ENCODE measurements around the gene THEMIS.
A peak's percentile ranks its signal among the peaks of the same experiment; 100 is the strongest.
"Not testable (repeated sequence)": the region's sequence is repeated elsewhere in the genome, so short reads cannot be mapped to it uniquely, and the experiment has no call there.

Gene THEMIS

DNA sequence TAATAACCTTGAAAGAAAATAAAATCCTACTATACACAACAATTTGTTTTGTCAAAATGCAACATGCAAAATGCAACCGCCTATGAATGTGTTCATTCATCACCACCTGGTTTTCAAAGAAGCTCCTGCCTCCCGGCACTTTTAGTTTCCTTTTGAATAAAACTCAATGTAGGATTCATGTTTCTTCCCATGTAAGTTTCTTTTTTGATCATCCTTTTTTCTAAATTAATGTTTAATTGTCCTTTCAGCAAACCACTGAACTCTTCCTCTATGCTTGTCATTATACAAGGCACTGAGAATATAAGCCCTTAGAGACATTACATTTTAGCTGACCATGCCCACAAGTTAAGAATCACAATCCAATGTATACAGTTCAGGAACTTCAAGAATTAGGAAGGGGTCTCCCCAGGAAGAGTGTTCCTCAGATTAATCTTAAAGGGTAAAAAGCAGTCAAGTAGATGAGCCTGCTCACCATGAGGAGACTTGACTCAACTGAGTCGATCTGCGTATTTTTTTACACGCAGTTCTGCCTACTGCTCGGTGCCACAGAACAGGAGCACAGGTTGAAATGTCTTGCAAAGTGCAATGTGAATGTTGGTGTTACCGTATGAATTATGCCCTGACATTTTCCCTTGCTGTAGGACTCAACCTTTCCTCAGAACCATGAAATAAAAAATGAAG, 7.2 kb upstream of the THEMIS start:
- Histone ChIP-seq H3K9me3 (ENCODE audit: control insufficient read depth, low read depth, low read length) (no peaks in the 10 kb centered on the region), H3K27ac (ENCODE audit: low read length) (no peak overlapping the region), H3K4me1 (ENCODE audit: control insufficient read depth, low read depth, low read length) (no peaks in the 10 kb centered on the region), H3K36me3 (ENCODE audit: control insufficient read depth, low read depth, low read length) (no peaks in the 10 kb centered on the region), H3K9ac (ENCODE audit: low read length) (no peak overlapping the region), H3K4me3 (ENCODE audit: low read length) (no peak overlapping the region), H3K27me3 (ENCODE audit: control insufficient read depth, insufficient read depth, low read length) (no peaks in the 10 kb centered on the region)

DNA sequence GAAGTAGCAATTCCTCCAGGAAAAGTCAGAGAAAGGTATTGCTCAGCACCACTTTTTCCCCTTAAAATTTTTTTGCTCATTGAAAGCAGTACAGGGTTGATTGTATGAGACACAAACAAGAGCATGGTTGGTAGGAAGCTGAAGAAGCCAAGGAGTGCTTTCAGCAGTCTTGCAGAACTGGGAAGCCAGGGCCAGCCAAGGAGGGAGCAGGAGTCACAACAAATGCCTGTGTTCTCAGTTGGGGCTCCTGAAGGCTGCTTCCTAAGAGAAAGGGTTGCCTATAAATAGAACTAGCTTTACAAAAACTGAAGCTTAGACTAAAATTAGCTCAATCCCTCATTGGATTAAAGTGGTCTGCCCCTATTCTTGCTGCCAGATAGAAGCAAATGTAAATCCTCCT, 3.3 kb upstream of the THEMIS start:
- Histone ChIP-seq H3K36me3 (ENCODE audit: control insufficient read depth, low read depth, low read length) (no peaks in the 10 kb centered on the region), H3K4me3 (ENCODE audit: low read length) (no peak overlapping the region), H3K27me3 (ENCODE audit: control insufficient read depth, insufficient read depth, low read length) (no peaks in the 10 kb centered on the region), H3K27ac (ENCODE audit: low read length) (no peak overlapping the region), H3K4me1 (ENCODE audit: control insufficient read depth, low read depth, low read length) (no peaks in the 10 kb centered on the region), H3K9me3 (ENCODE audit: control insufficient read depth, low read depth, low read length) (no peaks in the 10 kb centered on the region), H3K9ac (ENCODE audit: low read length) (no peak overlapping the region)

DNA sequence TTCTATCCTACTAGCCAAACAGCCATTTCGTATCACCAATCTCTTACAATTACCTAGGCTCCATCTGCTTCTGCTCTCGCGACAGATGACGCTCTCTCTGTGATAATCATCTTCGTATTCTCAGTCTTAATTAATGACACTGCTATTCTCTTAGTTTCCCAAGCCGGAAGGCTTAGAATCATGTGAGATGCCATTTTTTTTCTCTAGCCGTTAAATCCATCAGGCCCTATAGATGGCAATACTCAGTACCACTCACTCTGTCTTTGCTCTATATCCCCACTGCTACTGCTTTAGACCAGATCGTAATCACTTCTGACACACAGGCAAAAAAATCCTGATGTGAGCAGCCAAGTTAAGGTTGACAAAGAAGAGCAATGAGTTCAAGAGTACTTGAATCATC, 2.1 kb upstream of the THEMIS start:
- Histone ChIP-seq H3K9ac (ENCODE audit: low read length) (no peak overlapping the region), H3K4me3 (ENCODE audit: low read length) (no peak overlapping the region)

DNA sequence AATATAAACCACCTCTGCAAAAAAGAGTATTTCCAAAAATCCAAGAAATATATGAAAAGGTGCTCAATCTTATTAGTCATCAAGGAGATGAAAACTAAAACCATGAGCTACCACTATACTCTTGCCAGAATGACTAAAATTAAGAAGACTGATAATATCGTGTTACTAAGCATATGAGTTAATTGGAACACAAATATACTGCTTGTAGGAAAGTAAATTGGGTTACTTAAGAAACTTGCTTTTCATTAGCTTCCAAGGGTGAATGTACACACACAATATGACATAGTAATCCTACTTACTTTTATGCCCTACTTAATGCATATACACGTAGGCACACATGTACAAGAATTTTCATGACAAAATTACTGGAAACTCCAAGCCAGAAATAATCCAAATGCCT, 3.4 kb downstream of the THEMIS start:
- no peaks in the 10 kb centered on the region for H3K36me3 ChIP-seq (ENCODE audit: control insufficient read depth, low read depth, low read length)
- no peak overlapping the region for H3K9ac ChIP-seq (ENCODE audit: low read length)
- no peaks in the 10 kb centered on the region for H3K9me3 ChIP-seq (ENCODE audit: control insufficient read depth, low read depth, low read length)
- no peak overlapping the region for H3K27ac ChIP-seq (ENCODE audit: low read length)
- H3K27me3 ChIP-seq (ENCODE audit: control insufficient read depth, insufficient read depth, low read length): no peaks in the 10 kb centered on the region
- no peak overlapping the region for H3K4me3 ChIP-seq (ENCODE audit: low read length)
- peaks cover 6% of the 10 kb centered on the region for H3K4me1 ChIP-seq (ENCODE audit: control insufficient read depth, low read depth, low read length)

More for the DNA sequence above, 2.1 kb upstream of the THEMIS start:
- Histone ChIP-seq H3K4me1 (ENCODE audit: control insufficient read depth, low read depth, low read length) (no peaks in the 10 kb centered on the region), H3K9me3 (ENCODE audit: control insufficient read depth, low read depth, low read length) (no peaks in the 10 kb centered on the region), H3K36me3 (ENCODE audit: control insufficient read depth, low read depth, low read length) (no peaks in the 10 kb centered on the region), H3K27ac (ENCODE audit: low read length) (no peak overlapping the region), H3K27me3 (ENCODE audit: control insufficient read depth, insufficient read depth, low read length) (no peaks in the 10 kb centered on the region)

DNA sequence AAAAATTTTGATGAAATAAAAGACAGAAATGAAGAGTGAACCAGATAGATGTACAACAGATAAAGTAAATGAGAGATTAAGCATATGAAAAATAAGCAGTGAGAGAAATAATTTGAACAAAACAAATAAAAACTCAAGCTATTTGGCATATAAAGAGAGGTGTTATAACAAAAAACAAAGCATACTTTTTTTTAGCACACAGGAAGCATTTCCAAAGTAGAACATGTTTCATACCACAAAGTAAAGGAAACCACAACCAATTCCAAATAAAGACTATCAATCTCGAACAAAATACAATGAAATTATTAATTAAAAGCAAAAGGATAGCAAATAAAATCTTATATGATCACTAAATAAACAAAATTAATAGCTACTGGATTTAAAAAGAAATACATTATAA, 6.8 kb downstream of the THEMIS start:
- H3K27ac ChIP-seq (ENCODE audit: low read length): no peak overlapping the region

DNA sequence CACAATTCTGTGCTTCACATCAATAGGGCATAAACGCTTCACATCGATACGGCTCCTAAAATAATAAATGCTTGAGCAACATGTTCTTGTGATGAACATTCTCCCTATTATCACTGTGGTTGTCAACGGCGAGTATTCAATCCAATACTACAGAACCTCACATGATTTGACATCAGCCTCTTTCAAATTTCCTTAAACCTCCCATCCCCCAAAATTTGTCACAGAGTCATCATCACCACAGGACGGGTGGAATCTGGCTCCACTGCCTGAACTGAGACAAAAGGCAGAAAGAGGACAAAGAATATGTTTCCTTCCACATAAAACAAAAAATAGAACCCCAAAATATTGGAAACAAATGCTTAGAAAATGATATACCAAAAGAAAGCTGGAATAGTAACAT, 7.3 kb downstream of the THEMIS start:
- H3K4me1 ChIP-seq (ENCODE audit: control insufficient read depth, low read depth, low read length): peaks cover 6% of the 10 kb centered on the region
- H3K9ac ChIP-seq (ENCODE audit: low read length): no peak overlapping the region
- H3K4me3 ChIP-seq (ENCODE audit: low read length): no peak overlapping the region
- H3K27ac ChIP-seq (ENCODE audit: low read length): no peak overlapping the region
- no peaks in the 10 kb centered on the region for H3K9me3 ChIP-seq (ENCODE audit: control insufficient read depth, low read depth, low read length)
- H3K36me3 ChIP-seq (ENCODE audit: control insufficient read depth, low read depth, low read length): no peaks in the 10 kb centered on the region
- no peaks in the 10 kb centered on the region for H3K27me3 ChIP-seq (ENCODE audit: control insufficient read depth, insufficient read depth, low read length)

More for the DNA sequence above, 6.8 kb downstream of the THEMIS start:
- no peaks in the 10 kb centered on the region for H3K9me3 ChIP-seq (ENCODE audit: control insufficient read depth, low read depth, low read length)
- peaks cover 6% of the 10 kb centered on the region for H3K4me1 ChIP-seq (ENCODE audit: control insufficient read depth, low read depth, low read length)
- H3K27me3 ChIP-seq (ENCODE audit: control insufficient read depth, insufficient read depth, low read length): no peaks in the 10 kb centered on the region
- no peaks in the 10 kb centered on the region for H3K36me3 ChIP-seq (ENCODE audit: control insufficient read depth, low read depth, low read length)
- H3K4me3 ChIP-seq (ENCODE audit: low read length): no peak overlapping the region
- no peak overlapping the region for H3K9ac ChIP-seq (ENCODE audit: low read length)

DNA sequence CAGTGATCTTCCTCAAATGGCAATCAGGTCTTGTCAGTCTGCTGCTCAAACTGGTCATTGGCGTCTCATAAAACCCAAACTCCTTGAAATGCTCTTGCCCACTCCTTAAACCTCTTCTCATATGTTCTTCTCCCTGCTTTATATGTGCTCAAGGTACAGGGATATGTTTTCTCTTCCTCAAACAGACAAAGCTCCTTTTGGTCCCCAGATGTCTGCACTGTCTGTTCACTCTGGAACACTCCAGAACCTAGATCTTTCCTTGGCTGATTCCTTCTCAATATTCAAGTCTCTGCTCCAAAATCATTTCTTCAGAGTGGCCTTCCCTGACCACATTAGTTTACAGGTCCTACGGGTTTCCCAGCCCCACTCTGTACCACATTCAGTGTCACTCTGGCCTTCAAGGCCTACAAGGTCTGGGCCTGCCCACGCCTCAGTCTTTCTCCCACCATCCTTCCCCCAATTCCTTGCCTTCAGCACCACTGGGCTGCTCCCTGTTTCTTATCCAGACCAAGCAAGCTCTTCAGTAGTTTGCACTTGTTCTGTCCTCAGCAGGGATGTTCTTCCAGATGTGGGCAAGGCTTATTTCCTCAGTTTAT, 9.0 kb downstream of the THEMIS start:
- Histone ChIP-seq H3K27ac (ENCODE audit: low read length) (no peak overlapping the region), H3K4me1 (ENCODE audit: control insufficient read depth, low read depth, low read length) (peaks cover 6% of the 10 kb centered on the region), H3K36me3 (ENCODE audit: control insufficient read depth, low read depth, low read length) (no peaks in the 10 kb centered on the region), H3K27me3 (ENCODE audit: control insufficient read depth, insufficient read depth, low read length) (no peaks in the 10 kb centered on the region), H3K4me3 (ENCODE audit: low read length) (no peak overlapping the region), H3K9ac (ENCODE audit: low read length) (no peak overlapping the region), H3K9me3 (ENCODE audit: control insufficient read depth, low read depth, low read length) (no peaks in the 10 kb centered on the region)

DNA sequence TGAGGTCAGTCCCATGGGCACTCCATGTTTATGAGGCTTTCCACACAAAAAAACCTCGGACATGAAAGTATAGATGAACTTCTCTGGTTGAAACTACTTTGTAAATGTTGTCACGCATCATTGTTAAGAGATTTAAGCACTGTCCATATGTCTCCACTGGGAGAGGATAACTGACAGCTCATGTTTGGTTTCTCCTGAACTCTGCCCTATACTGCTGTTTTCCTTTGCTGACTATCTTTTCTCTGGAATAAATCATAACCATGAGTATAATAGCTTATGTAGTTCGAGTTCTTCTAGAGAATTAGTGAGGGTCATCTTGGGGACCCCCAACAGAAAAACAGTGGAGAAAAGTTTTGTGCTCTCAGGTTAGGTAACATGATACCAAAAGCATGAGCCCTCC, 14.3 kb downstream of the THEMIS start:
- Histone ChIP-seq H3K36me3 (ENCODE audit: control insufficient read depth, low read depth, low read length) (no peaks in the 10 kb centered on the region), H3K4me3 (ENCODE audit: low read length) (no peak overlapping the region), H3K9ac (ENCODE audit: low read length) (no peak overlapping the region), H3K27ac (ENCODE audit: low read length) (no peak overlapping the region), H3K27me3 (ENCODE audit: control insufficient read depth, insufficient read depth, low read length) (no peaks in the 10 kb centered on the region), H3K4me1 (ENCODE audit: control insufficient read depth, low read depth, low read length) (no peaks in the 10 kb centered on the region), H3K9me3 (ENCODE audit: control insufficient read depth, low read depth, low read length) (no peaks in the 10 kb centered on the region)

DNA sequence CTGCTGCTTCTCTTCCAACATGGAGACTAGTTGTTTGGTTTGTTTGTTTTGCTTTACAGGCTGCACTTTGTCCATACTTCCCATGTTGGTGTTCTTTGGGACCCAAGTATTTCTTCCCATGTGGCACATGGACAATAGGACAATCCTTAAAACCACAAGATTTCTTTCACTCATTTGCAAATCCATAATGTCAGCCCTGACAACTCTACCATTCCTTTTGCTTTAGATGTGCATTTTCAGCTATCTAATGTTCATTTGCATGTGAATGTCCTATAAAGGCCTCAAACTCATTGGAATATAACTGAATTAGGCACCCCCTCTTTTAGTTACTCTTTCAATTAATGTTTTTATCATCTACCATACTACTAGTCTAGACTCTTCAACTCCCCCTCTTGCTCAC, 16.7 kb downstream of the THEMIS start:
- Histone ChIP-seq H3K9me3 (ENCODE audit: control insufficient read depth, low read depth, low read length) (no peaks in the 10 kb centered on the region), H3K9ac (ENCODE audit: low read length) (no peak overlapping the region), H3K27me3 (ENCODE audit: control insufficient read depth, insufficient read depth, low read length) (no peaks in the 10 kb centered on the region)

DNA sequence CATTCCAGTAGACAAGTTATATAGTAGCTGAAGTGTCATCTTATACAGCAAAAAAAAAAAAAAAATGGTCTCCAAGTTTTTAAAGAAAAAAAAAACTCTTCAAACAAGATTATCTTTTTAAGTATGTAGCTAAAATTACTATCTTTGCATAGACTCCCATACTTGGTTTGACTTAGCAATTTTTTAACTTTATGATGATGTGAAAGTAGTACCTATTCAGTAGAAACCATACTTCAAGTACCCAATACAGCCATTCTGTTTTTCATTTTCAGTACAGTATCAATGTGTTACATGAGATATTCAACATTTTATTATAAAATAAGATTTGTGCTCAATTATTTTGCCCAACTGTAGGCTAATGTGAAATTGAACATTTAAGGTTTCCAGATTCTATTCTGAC, 18.9 kb downstream of the THEMIS start:
- H3K9ac ChIP-seq (ENCODE audit: low read length); H3K27ac ChIP-seq (ENCODE audit: low read length); H3K9me3 ChIP-seq (ENCODE audit: control insufficient read depth, low read depth, low read length); H3K4me1 ChIP-seq (ENCODE audit: control insufficient read depth, low read depth, low read length); H3K27me3 ChIP-seq (ENCODE audit: control insufficient read depth, insufficient read depth, low read length); H3K4me3 ChIP-seq (ENCODE audit: low read length); H3K36me3 ChIP-seq (ENCODE audit: control insufficient read depth, low read depth, low read length): not testable (repeated sequence)

More for the DNA sequence above, 16.7 kb downstream of the THEMIS start:
- H3K36me3 ChIP-seq (ENCODE audit: control insufficient read depth, low read depth, low read length): no peaks in the 10 kb centered on the region
- no peak overlapping the region for H3K27ac ChIP-seq (ENCODE audit: low read length)
- no peak overlapping the region for H3K4me3 ChIP-seq (ENCODE audit: low read length)
- peaks cover 4% of the 10 kb centered on the region for H3K4me1 ChIP-seq (ENCODE audit: control insufficient read depth, low read depth, low read length)

DNA sequence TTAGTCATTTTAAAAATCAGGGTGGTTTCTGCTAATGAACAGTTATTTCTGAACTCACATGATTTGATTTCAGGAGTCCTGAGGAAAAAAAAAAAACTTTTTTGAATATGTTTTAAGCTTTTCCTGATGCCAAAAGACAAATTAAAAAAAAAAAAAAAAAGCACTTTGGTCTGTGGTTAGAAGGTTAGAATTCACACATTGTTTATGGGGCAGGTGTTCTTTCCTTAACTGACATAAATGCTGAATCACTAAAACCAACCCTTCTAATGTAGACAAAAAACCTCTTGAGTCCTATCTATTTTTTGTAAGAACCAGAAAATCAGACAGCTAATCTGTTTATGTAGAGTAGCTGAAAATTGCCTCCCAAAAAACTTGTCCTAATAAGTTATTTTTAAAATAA, 20.4 kb downstream of the THEMIS start:
- H3K27ac ChIP-seq (ENCODE audit: low read length): no peak overlapping the region
- no peaks in the 10 kb centered on the region for H3K9me3 ChIP-seq (ENCODE audit: control insufficient read depth, low read depth, low read length)
- H3K27me3 ChIP-seq (ENCODE audit: control insufficient read depth, insufficient read depth, low read length): no peaks in the 10 kb centered on the region
- peaks cover 5% of the 10 kb centered on the region for H3K4me1 ChIP-seq (ENCODE audit: control insufficient read depth, low read depth, low read length)
- H3K4me3 ChIP-seq (ENCODE audit: low read length): no peak overlapping the region
- no peak overlapping the region for H3K9ac ChIP-seq (ENCODE audit: low read length)
- no peaks in the 10 kb centered on the region for H3K36me3 ChIP-seq (ENCODE audit: control insufficient read depth, low read depth, low read length)

DNA sequence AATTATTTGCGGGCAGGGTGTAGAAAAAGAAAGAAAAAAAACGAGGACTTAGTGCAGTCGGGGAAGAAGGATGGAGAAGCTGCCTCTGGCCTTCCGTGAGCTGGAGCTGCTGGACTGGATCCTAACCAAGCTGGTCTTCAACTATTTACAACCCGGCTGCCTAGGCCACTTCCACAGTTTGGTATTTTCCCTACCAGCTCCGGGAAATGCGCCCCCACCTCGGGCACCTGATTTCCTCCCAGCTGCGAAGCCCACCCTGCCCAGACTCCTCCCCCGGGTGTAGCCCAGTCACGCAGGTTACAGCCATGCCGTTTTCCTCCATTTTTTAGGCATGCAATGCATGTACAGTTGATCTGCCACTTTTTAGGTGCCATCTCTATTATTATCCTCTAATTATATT, 21.2 kb downstream of the THEMIS start:
- H3K9me3 ChIP-seq (ENCODE audit: control insufficient read depth, low read depth, low read length): no peaks in the 10 kb centered on the region
- H3K4me3 ChIP-seq (ENCODE audit: low read length): peak overlapping the region; percentile 22
- H3K27me3 ChIP-seq (ENCODE audit: control insufficient read depth, insufficient read depth, low read length): no peaks in the 10 kb centered on the region
- no peak overlapping the region for H3K27ac ChIP-seq (ENCODE audit: low read length)
- no peak overlapping the region for H3K9ac ChIP-seq (ENCODE audit: low read length)
- peaks cover 5% of the 10 kb centered on the region for H3K4me1 ChIP-seq (ENCODE audit: control insufficient read depth, low read depth, low read length)
- no peaks in the 10 kb centered on the region for H3K36me3 ChIP-seq (ENCODE audit: control insufficient read depth, low read depth, low read length)

Data from iPS-18a (cell line).